ENCODE results near the gene SLC1A4. TPM values are rescaled to one million over a fixed set of nuclear protein-coding genes. Genes with fewer than 3 reads are reported as not detected.
A peak's percentile ranks its signal among the peaks of the same experiment; 100 is the strongest.

The SLC1A4 gene
- total RNA-seq, 2 donors from 2014 or later, result 41.6 to 45.3 TPM

DNA sequence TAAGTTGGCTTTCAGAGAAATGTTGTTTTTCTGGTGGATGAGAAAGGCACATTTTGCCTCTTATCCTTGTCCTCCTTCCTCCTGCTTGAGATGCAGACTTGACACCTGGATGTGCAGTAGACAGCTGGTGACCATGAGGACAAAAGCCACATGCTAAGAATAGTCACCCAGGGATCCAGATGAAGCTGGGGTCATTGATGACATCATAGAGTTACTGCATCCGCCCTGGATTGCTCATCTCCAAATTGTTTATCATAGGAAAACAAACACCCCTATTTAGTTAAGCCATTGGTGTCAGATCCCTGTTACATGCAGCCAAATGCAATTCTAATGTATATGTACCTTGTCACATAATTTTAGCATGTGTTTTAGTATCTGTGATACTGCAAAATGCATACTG, 16.3 kb upstream of the SLC1A4 start:
- Mint-ChIP-seq H3K27me3 (ENCODE audit: low read depth) (no peaks in the 10 kb centered on the region), H3K4me3 (no peak overlapping the region), H3K36me3 (ENCODE audit: insufficient read depth in 2 of 2) (no peaks in the 10 kb centered on the region), H3K4me1 (ENCODE audit: low read depth) (no peaks in the 10 kb centered on the region), H3K27ac (no peak overlapping the region), H3K9me3 (no peaks in the 10 kb centered on the region)
- ATAC-seq (replicated peaks in 1 of 2), result no peak
- DNase-seq, result no peak

DNA sequence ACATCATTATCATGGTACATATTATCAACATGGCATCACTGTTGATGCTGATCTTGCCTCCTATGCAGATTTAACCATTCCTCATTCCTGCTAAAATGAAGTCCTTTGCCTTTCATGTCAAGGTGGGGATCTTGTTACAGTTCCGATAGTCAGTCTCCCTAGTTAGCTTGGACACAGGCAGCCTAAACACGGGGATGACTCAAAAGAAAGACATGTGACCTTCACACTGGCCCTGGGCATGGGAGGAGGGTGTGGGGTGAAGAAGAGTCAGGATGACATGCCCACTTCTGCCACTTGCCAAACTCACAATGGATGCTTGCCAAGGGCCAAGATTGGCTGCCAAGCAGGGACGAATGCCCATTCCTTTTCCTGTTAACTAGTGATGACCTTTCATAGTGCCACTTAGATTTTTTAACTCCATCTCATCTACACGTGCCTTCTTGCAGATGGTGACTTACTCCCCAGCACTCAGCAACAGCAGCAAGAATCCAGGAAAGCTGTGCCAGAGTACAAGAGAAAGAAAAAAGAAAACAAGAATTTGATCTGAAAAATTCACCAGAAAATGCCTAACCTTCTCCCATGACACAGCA, 13.9 kb upstream of the SLC1A4 start:
- no peaks in the 10 kb centered on the region for H3K27me3 Mint-ChIP-seq (ENCODE audit: low read depth)
- H3K36me3 Mint-ChIP-seq (ENCODE audit: insufficient read depth in 2 of 2), result no peaks in the 10 kb centered on the region
- no peak for ATAC-seq (replicated peaks in 1 of 2)
- H3K9me3 Mint-ChIP-seq, result no peaks in the 10 kb centered on the region
- H3K4me3 Mint-ChIP-seq, result no peak overlapping the region
- DNase-seq, result no peak
- H3K4me1 Mint-ChIP-seq (ENCODE audit: low read depth), result peaks cover 7% of the 10 kb centered on the region
- no peak overlapping the region for H3K27ac Mint-ChIP-seq

DNA sequence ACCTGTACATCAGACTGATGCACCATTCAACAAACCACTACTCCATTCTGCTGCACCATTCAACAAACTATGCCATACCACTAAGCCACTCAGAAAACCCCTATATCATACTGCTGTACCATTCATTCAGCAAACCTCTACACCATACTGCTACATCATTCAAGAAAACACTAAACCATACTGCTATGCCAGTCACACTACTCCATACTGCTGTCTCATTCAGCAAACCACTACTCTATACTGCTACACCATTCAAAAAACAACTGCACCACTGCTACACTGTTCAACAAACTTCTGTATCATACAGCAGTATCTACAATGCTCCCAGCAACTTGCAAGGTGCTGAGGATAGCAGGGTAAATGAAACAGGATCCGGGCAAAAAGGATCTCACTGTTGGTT, 12.9 kb upstream of the SLC1A4 start:
- H3K36me3 Mint-ChIP-seq (ENCODE audit: insufficient read depth in 2 of 2), result no peaks in the 10 kb centered on the region
- ATAC-seq (replicated peaks in 1 of 2) (peak; percentile 95 to 97), DNase-seq (no peak)
- peaks cover 9% of the 10 kb centered on the region for H3K4me1 Mint-ChIP-seq (ENCODE audit: low read depth)
- H3K27me3 Mint-ChIP-seq (ENCODE audit: low read depth), result no peaks in the 10 kb centered on the region
- H3K27ac Mint-ChIP-seq, result no peak overlapping the region
- no peak overlapping the region for H3K4me3 Mint-ChIP-seq
- H3K9me3 Mint-ChIP-seq, result no peaks in the 10 kb centered on the region

DNA sequence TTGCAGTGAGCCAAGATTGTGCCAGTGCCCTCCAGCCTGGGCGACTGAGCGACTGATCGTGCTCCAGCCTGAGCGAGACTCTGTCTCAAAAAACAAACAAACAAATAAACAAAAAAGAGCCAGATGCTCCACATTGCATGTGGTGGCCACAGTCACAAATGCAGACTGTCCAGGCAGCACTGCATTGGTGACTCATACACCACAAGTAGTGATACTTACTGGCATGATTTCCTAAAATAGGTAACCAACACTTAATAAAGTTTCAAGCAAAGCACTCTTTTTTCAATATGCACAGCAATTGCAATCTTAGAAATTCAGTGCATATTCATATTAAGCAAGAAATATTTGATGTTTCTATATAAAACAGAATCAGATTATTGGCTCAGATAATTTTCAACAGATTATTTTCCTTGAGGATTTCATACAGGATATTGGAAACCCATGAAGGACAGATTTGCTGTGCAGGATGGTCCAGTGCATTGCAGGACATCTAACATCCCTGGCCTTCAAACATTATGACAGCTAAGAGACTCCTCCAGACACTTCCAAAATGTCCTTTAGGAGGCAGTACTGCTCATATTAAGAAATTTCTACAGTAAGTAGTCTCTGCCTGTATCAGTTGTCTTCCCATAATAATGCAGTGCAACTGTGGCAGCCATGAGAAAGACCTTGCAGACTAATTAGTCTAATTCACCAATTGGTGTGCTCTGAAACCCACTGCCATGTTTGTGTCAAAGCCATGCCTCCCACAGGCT, 10.5 kb upstream of the SLC1A4 start:
- H3K4me1 Mint-ChIP-seq (ENCODE audit: low read depth), result peaks cover 33% of the 10 kb centered on the region
- H3K27ac Mint-ChIP-seq, result no peak overlapping the region
- no peak for ATAC-seq (replicated peaks in 1 of 2)
- no peak overlapping the region for H3K4me3 Mint-ChIP-seq
- DNase-seq, result no peak
- H3K27me3 Mint-ChIP-seq (ENCODE audit: low read depth), result peaks cover 4% of the 10 kb centered on the region
- no peaks in the 10 kb centered on the region for H3K9me3 Mint-ChIP-seq
- H3K36me3 Mint-ChIP-seq (ENCODE audit: insufficient read depth in 2 of 2), result no peaks in the 10 kb centered on the region

DNA sequence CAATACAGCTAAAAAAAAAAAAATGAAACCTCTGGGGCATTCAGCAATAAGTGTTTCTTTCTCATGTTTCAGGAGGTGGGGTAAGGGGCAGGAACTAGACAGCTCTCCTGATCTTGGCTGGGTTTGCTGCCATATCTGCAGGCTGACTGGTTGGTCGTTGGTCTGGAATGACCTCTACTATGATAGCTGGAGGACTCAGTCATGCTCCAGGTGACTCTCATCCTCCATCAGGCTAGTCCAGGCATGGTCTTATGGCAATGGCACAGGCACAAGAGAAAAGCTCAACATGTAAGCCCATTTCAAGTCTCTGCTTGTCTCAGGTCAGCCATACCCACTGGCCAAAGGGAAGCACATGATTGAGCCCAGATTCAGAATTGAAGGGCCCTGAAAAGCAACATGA, 9.5 kb upstream of the SLC1A4 start:
- no peak for ATAC-seq (replicated peaks in 1 of 2)
- DNase-seq, result no peak
- peaks cover 37% of the 10 kb centered on the region for H3K4me1 Mint-ChIP-seq (ENCODE audit: low read depth)
- H3K27ac Mint-ChIP-seq, result no peak overlapping the region
- no peaks in the 10 kb centered on the region for H3K36me3 Mint-ChIP-seq (ENCODE audit: insufficient read depth in 2 of 2)
- no peaks in the 10 kb centered on the region for H3K9me3 Mint-ChIP-seq
- H3K27me3 Mint-ChIP-seq (ENCODE audit: low read depth), result peaks cover 11% of the 10 kb centered on the region
- no peak overlapping the region for H3K4me3 Mint-ChIP-seq

DNA sequence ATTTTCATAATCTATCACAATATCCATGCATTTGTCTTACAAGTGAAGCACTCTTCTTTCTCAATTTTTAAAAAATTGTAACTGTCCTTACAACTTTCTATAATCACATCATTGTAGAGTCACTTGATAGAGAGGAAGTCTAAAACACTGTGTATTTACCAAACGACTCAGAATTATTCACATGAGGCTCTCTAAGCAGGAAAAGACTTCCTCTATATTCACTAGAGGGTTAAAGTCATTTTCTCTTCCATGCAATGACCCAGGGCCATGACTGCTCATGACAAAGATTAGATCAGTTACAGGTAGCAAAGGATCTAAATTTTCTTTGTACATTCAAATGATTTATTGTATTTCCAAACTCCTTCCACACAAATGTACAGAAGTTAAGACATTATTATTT, 9.0 kb upstream of the SLC1A4 start:
- Mint-ChIP-seq H3K9me3 (no peaks in the 10 kb centered on the region), H3K27ac (no peak overlapping the region), H3K4me1 (ENCODE audit: low read depth) (peaks cover 42% of the 10 kb centered on the region), H3K36me3 (ENCODE audit: insufficient read depth in 2 of 2) (no peaks in the 10 kb centered on the region), H3K4me3 (no peak overlapping the region), H3K27me3 (ENCODE audit: low read depth) (peaks cover 11% of the 10 kb centered on the region)
- DNase-seq (no peak), ATAC-seq (replicated peaks in 1 of 2) (no peak)

DNA sequence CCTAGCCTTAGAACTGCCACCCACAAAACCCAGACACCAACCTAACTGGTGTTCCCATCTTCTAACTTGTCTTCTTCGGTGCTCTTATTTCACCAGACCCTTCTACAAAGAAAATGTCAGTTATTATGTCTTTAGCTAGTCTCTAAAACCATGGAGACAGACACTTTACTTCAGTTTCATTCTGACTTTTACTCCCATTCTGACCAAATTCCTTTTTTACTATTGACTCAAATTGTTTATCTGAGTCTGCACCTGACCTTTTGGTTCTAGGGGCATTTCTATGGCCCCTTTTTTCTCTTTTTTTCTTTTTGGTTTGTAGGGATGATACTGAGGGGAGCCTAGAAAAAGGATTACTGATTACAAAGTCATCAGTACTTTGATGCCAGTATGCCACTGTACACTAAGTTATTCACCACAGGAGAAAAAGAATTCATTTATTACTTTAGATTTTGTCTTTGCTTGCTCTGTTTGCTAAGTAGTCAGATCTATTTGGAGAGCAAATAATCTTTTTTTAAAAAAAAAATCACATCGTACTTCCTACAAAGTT, 6.8 kb upstream of the SLC1A4 start:
- Mint-ChIP-seq H3K4me3 (peak overlapping the region; percentile 55 to 65), H3K9me3 (no peaks in the 10 kb centered on the region), H3K4me1 (ENCODE audit: low read depth) (peaks cover 64% of the 10 kb centered on the region), H3K36me3 (ENCODE audit: insufficient read depth in 2 of 2) (no peaks in the 10 kb centered on the region), H3K27ac (peak overlapping the region; percentile 11), H3K27me3 (ENCODE audit: low read depth) (peaks cover 30% of the 10 kb centered on the region)
- peak; percentile 69 to 74 for ATAC-seq (replicated peaks in 1 of 2)
- peak; percentile 15 to 30 for DNase-seq

DNA sequence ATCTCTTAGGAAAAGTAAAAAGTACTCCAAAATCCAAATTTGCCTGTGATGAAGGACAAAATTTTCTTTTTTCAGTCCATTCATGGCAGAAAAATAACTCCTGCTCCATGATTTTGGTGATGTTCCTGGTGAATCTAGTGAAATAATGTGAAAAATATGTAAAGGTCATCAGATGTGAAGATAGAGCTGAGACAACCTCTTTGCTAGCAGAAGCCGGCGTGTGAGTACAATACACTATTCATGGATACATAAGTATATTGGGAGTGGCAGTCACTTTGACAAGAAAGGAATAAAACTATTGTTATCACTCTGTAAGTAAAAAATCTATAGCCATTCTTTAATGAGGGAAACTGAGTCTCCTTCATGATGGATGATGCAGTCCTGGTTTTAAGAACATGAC, 6.3 kb upstream of the SLC1A4 start:
- ATAC-seq (replicated peaks in 1 of 2), result no peak
- no peaks in the 10 kb centered on the region for H3K9me3 Mint-ChIP-seq
- H3K4me3 Mint-ChIP-seq, result peak overlapping the region; percentile 55 to 65
- no peak for DNase-seq
- peaks cover 0 to 1% of the 10 kb centered on the region in 2 donors for H3K36me3 Mint-ChIP-seq (ENCODE audit: insufficient read depth in 2 of 2)
- H3K27ac Mint-ChIP-seq, result no peak overlapping the region
- peaks cover 30% of the 10 kb centered on the region for H3K27me3 Mint-ChIP-seq (ENCODE audit: low read depth)
- peaks cover 69% of the 10 kb centered on the region for H3K4me1 Mint-ChIP-seq (ENCODE audit: low read depth)

DNA sequence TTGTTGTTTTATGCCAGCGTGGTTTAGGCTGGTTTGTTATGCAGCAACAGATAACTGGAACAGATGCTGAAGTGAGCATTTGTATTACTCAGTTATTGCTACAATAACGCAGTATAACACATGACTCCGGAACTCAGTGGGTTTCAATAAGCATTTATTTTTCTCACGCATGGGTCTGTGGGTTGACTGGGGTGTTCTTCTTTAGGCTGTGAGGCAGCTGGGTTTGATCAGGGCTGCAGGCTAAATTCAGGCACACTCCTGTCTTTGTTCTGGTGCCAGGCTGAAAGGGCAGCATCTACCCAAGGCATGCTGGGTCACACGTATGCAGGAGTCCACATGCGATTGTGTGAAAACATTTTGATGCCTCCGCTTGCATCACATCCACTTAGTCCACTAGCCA, 3.8 kb upstream of the SLC1A4 start:
- DNase-seq (peak; percentile 25 to 32), ATAC-seq (replicated peaks in 1 of 2) (peak; percentile 2 to 13)
- Mint-ChIP-seq H3K9me3 (no peaks in the 10 kb centered on the region), H3K4me1 (ENCODE audit: low read depth) (peaks cover 70% of the 10 kb centered on the region), H3K36me3 (ENCODE audit: insufficient read depth in 2 of 2) (peaks cover 3 to 7% of the 10 kb centered on the region in 2 donors), H3K27me3 (ENCODE audit: low read depth) (peaks cover 34% of the 10 kb centered on the region), H3K27ac (no peak overlapping the region), H3K4me3 (peak overlapping the region in 1 of 2 donors; percentile 48)

DNA sequence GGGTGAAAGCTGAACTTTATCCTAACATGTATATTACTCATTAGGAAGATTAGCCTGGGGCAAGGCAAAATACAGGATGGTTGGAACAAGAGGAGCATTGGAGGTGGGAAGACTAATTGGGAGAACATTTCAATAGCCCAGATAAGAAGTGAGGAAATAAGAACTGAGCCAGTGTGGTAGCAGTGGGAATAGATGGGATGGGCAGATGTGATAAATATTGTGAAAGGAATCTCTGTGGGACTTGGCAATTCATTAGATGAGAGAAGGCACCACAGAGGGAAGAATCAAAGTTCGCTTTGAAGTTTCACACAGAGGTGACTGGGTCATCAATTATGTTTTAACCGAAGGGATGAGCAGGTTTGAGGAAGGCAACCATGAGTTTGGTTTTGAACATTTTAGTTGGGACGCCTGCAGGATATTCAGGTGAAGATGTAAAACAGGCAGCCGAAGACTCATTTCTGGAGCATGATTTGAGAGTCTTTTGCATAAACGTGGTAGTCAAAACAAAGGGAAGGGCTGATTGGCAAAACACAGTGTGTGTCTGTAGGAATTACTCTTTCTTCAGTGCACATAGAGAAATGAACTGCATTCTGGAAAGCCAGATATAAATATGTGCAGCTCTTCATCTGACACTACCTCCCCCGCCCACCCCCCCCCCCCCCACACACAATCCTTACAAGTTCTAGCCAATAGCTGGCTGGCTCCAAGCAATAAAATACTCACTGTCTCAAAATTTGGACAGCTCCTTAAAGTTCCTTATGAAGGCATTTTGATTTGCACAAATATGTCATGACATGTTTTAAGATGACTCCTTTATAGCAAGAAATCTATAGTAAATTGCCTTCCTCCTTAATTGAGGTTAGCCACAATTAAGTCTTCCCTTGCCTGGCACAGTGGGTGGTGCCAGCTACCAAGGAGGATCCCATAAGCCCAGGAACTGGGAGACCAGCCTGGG, 1.9 kb upstream of the SLC1A4 start:
- H3K36me3 Mint-ChIP-seq (ENCODE audit: insufficient read depth in 2 of 2), result peaks cover 4 to 11% of the 10 kb centered on the region in 2 donors
- no peaks in the 10 kb centered on the region for H3K9me3 Mint-ChIP-seq
- H3K4me1 Mint-ChIP-seq (ENCODE audit: low read depth), result peaks cover 76% of the 10 kb centered on the region
- H3K27me3 Mint-ChIP-seq (ENCODE audit: low read depth), result peaks cover 41% of the 10 kb centered on the region
- peak; percentile 49 to 53 for DNase-seq
- ATAC-seq (replicated peaks in 1 of 2), result peak; percentile 8 to 11
- peak overlapping the region; percentile 69 for H3K27ac Mint-ChIP-seq
- H3K4me3 Mint-ChIP-seq, result peak overlapping the region; percentile 71 to 88

DNA sequence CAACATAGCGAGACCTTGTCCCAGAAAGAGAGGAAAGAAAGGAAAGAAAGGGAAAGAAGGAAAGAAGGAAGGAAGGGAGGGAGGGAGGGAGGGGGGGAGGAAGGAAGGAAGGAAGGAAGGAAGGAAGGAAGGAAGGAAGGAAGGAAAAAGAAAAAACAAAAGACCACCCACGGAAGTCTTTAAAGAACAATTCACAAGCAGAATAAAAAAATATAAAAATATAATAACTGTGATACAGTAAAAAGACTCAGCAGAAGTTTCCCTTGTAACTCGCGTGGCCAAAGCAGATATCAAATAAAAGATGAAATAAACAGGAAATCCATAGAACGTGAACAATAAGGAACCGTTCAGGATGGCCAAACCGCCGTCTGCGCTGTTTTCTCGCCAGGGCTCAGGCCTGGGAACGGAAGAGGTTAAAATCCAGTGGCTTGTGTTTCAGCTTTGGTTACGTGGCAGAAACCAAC, 1.2 kb upstream of the SLC1A4 start:
- H3K4me1 Mint-ChIP-seq (ENCODE audit: low read depth), result peaks cover 76% of the 10 kb centered on the region
- peaks cover 41% of the 10 kb centered on the region for H3K27me3 Mint-ChIP-seq (ENCODE audit: low read depth)
- H3K27ac Mint-ChIP-seq, result peak overlapping the region; percentile 69
- DNase-seq, result no peak
- no peak for ATAC-seq (replicated peaks in 1 of 2)
- no peaks in the 10 kb centered on the region for H3K9me3 Mint-ChIP-seq
- H3K36me3 Mint-ChIP-seq (ENCODE audit: insufficient read depth in 2 of 2), result peaks cover 4 to 11% of the 10 kb centered on the region in 2 donors
- H3K4me3 Mint-ChIP-seq, result peak overlapping the region; percentile 71 to 89

DNA sequence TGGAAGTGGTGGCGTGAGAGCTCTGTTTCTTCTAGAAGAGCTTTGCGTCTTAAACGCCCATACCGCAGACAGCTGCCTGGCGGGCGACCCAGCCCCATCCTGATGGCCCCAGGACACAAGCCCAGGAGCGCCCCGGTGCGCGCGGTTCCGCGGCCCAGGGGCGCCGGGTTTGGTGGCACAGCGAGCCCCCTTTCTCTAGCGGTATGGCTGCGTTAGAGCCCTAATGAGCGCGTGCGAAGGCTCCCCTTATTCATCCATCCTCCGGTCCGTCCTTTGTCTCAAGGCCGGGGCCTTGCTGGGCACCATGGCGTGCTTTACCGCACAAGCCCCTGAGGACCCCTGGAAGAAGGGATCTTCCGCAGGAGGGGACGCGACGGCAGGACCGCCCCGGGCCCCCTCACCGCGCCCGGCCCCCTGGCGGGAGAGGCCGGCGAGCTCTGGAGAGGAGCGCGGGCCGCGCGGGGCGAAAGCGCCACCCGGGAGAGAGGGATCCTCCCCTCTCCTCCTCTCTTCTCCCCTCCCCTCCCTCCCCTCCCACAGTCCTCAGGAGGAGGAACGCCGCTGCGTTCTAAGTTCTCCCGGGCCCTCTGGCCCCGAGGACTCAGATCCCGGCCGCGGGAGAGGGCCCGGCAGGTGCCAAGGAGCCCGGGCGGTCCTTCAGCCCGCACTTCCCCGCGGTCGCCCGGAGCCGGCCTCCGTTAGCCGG, 626 bp upstream of the SLC1A4 start:
- Mint-ChIP-seq H3K36me3 (ENCODE audit: insufficient read depth in 2 of 2) (peaks cover 4 to 14% of the 10 kb centered on the region in 2 donors), H3K4me3 (peak overlapping the region; percentile 71 to 89), H3K27ac (peak overlapping the region; percentile 69), H3K4me1 (ENCODE audit: low read depth) (peaks cover 76% of the 10 kb centered on the region), H3K27me3 (ENCODE audit: low read depth) (peaks cover 38% of the 10 kb centered on the region), H3K9me3 (no peaks in the 10 kb centered on the region)
- DNase-seq (peak; percentile 81 to 84), ATAC-seq (replicated peaks in 1 of 2) (peak; percentile 45 to 59)
